IMR-90 (cell line): ENCODE results near the gene MOXD1. TPM values are rescaled to one million over a fixed set of nuclear protein-coding genes. Genes with fewer than 3 reads are reported as not detected.

Source experiments
- ATAC-seq: fragments of 200-7000 bp; cut with Tn5 transposase; 2 replicates; pipeline ENCODE4 v1.9.1; 2020; ENCODE audit warnings: low read depth, mild to moderate bottlenecking, moderate library complexity
- BruUV-seq: library from RNA; stranded (reverse); fragments of 400-500 nt; replicated peaks from 2 replicates; lab custom pipeline; 2021; lab: Mats Ljungman, UMichigan
- CTCF ChIA-PET: fragments of 300-600 bp; formaldehyde crosslinking; extraction: SDS; loops from one replicate; lab custom pipeline; 2021; ENCODE audit warnings: antibody characterized with exemption; lab: Yijun Ruan, JAX
- POLR2A ChIA-PET: fragments of 300-600 bp; sonication (Branson Sonifier 250); formaldehyde crosslinking; loops from one replicate; lab custom pipeline; 2022; ENCODE audit warnings: antibody characterized with exemption; ENCODE audit not compliant: unreplicated experiment; lab: Charles Lee
- DNase-seq: peaks from one replicate; pipeline ENCODE4 v3.0.0; 2013
- H2AFZ ChIP-seq: replicated peaks from 2 replicates; pipeline ENCODE3; 2013; ENCODE audit warnings: low read length, mild to moderate bottlenecking; ENCODE audit not compliant: poor library complexity
- H2AK5ac ChIP-seq: 2 replicates; pipeline ENCODE4 v1.6.1; 2013; ENCODE audit warnings: low read depth, low read length, inconsistent platforms
- H2AK9ac ChIP-seq: replicated peaks from 2 replicates; pipeline ENCODE3; 2013; ENCODE audit warnings: mild to moderate bottlenecking, low read depth, low read length, moderate library complexity; ENCODE audit not compliant: poor library complexity
- H2BK120ac ChIP-seq: 2 replicates; pipeline ENCODE4 v1.6.1; 2013; ENCODE audit warnings: low read depth, low read length, inconsistent platforms
- H2BK15ac ChIP-seq: 3 replicates; pipeline ENCODE4 v1.6.1; 2013; ENCODE audit warnings: low read depth, low read length, inconsistent platforms
- H2BK20ac ChIP-seq: 2 replicates; pipeline ENCODE4 v1.6.1; 2013; ENCODE audit warnings: low read depth, mild to moderate bottlenecking, inconsistent platforms, low read length, moderate library complexity
- H2BK5ac ChIP-seq: 2 replicates; pipeline ENCODE4 v1.6.1; 2013; ENCODE audit warnings: mild to moderate bottlenecking, low read depth, low read length, inconsistent platforms; ENCODE audit not compliant: poor library complexity, severe bottlenecking
- H3K14ac ChIP-seq: replicated peaks from 2 replicates; pipeline ENCODE4 v1.6.1; 2013; ENCODE audit warnings: low read depth, low read length, inconsistent platforms
- H3K18ac ChIP-seq: 2 replicates; pipeline ENCODE4 v1.6.1; 2013; ENCODE audit warnings: low read depth, low read length, control low read depth
- H3K23ac ChIP-seq: 2 replicates; pipeline ENCODE4 v1.6.1; 2013; ENCODE audit warnings: low read depth, low read length, inconsistent platforms
- H3K27ac ChIP-seq: 2 replicates; pipeline ENCODE4 v1.5.1; 2013; ENCODE audit warnings: mild to moderate bottlenecking, control low read depth, low read length; ENCODE audit not compliant: insufficient read depth
- H3K27me3 ChIP-seq: 2 replicates; pipeline ENCODE4 v1.6.1; 2013; ENCODE audit warnings: low read length; ENCODE audit not compliant: control insufficient read depth, insufficient read depth
- H3K36me3 ChIP-seq: 2 replicates; pipeline ENCODE4 v1.6.1; 2013; ENCODE audit warnings: low read length, mixed read lengths; ENCODE audit not compliant: control insufficient read depth, insufficient read depth
- H3K4ac ChIP-seq: 2 replicates; pipeline ENCODE4 v1.6.1; 2013; ENCODE audit warnings: low read depth, low read length, inconsistent platforms
- H3K4me1 ChIP-seq: 2 replicates; pipeline ENCODE4 v1.6.1; 2013; ENCODE audit warnings: low read length, mixed read lengths; ENCODE audit not compliant: control insufficient read depth, insufficient read depth
- H3K4me2 ChIP-seq: 2 replicates; pipeline ENCODE4 v1.6.1; 2013; ENCODE audit warnings: low read depth, mild to moderate bottlenecking, control low read depth, low read length, moderate library complexity
- H3K4me3 ChIP-seq: 2 replicates; pipeline ENCODE4 v1.5.1; 2013; ENCODE audit warnings: low read depth, mild to moderate bottlenecking, control low read depth, low read length, moderate library complexity; ENCODE audit not compliant: insufficient read depth
- H3K56ac ChIP-seq: 2 replicates; pipeline ENCODE4 v1.6.1; 2013; ENCODE audit warnings: low read length, inconsistent platforms; ENCODE audit not compliant: insufficient read depth; ENCODE audit errors: extremely low read depth
- H3K79me1 ChIP-seq, 2 experiments: 2 replicates each; pipeline ENCODE4 v1.6.1; 2013; ENCODE audit warnings: low read length in 2 of 2, inconsistent platforms in 1 of 2, low read depth in 1 of 2
- H3K9ac ChIP-seq: 2 replicates; pipeline ENCODE4 v1.6.1; 2013; ENCODE audit warnings: low read depth, low read length, control low read depth
- H3K9me1 ChIP-seq: 2 replicates; pipeline ENCODE4 v1.6.1; 2013; ENCODE audit warnings: low read length, inconsistent platforms; ENCODE audit not compliant: insufficient read depth
- H3K9me3 ChIP-seq: 2 replicates; pipeline ENCODE4 v1.6.1; 2013; ENCODE audit warnings: low read length; ENCODE audit not compliant: control insufficient read depth, insufficient read depth
- H4K20me1 ChIP-seq: 2 replicates; pipeline ENCODE4 v1.6.1; 2013; ENCODE audit warnings: low read length, inconsistent platforms; ENCODE audit not compliant: insufficient read depth
- H4K5ac ChIP-seq: 2 replicates; pipeline ENCODE4 v1.6.1; 2013; ENCODE audit warnings: mild to moderate bottlenecking, low read depth, low read length, control low read depth
- H4K8ac ChIP-seq, 2 experiments: 2 replicates each; pipeline ENCODE4 v1.6.1; 2013; ENCODE audit warnings: low read depth in 2 of 2, low read length in 2 of 2, control low read depth in 1 of 2, inconsistent platforms in 1 of 2
- H4K91ac ChIP-seq: 2 replicates; pipeline ENCODE4 v1.6.1; 2013; ENCODE audit warnings: low read depth, low read length, inconsistent platforms; ENCODE audit not compliant: insufficient read depth
- MAZ ChIP-seq: IDR thresholded peaks from 2 replicates; pipeline ENCODE4 v1.6.1; 2012; ENCODE audit warnings: low read depth, mild to moderate bottlenecking, low read length, improper control_type of control experiment, moderate library complexity, borderline replicate concordance
- WGBS, 2 experiments: methylation state at CpG; one replicate each; pipeline versions ENCODE4 v1.1.5 to v1.1.7; 2013; ENCODE audit warnings: missing lambda C conversion rate in 2 of 2; ENCODE audit not compliant: insufficient read length in 1 of 2; ENCODE audit errors: extremely low coverage in 2 of 2; 5-methylcytosine and 5-hydroxymethylcytosine counted together
- dilution Hi-C: fragments of 300-500 bp; cut with HindIII; formaldehyde crosslinking; loops from one replicate; pipeline ENCODE4 v1.14.3; 2018; ENCODE audit warnings: low sequenced_read_pairs; ENCODE audit not compliant: unreplicated experiment
- in situ Hi-C: fragments of 300-500 bp; cut with MboI; formaldehyde crosslinking; loops from 3 replicates; pipeline ENCODE4 v1.14.3; 2019; ENCODE audit warnings: low sequenced_read_pairs, inconsistent platforms, mixed read lengths
- intact Hi-C: fragments of 100-400 bp; cut with micrococcal nuclease; formaldehyde crosslinking; loops from 2 replicates; pipeline ENCODE4 v1.10.0; 2022
- polyA plus RNA-seq, 3 experiments: library from polyadenylated mRNA; depleted of rRNA; stranded (reverse); fragments of >200 nt; gene quantifications; 2 replicates each; pipeline ENCODE4 v1.2.3, GENCODE V29; 2012; ENCODE audit warnings: low replicate concordance in 1 of 3
- total RNA-seq: library from RNA; depleted of rRNA; stranded (reverse); fragments of >200 nt; gene quantifications from 2 replicates; pipeline ENCODE4 v1.2.3, GENCODE V29; 2012

MOXD1 gene
- total and polyA plus RNA-seq, 2 of the 4 experiments (the other 2 are of a cell fraction), result 10.0 to 19.4 TPM

DNA sequence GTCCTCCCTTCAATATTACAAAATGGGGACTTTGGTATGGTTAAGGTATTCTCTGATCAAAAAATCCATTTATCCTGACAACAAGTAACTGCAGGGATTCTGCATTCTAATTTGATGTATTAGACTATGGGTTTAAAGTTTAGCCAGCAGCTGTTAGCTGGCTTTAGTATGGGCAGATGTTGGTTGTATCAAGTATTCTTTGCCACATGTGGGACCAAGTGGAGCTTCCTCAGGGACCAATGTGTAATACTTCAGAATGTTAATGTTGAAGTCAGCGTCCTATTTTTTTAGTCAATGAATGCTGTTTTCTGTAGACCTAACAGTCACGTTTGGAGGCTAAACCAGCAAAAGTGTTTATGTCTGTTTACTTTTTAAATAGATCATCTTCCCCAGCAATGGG lies 41.4 kb downstream of the MOXD1 start:
- no peak for DNase-seq
- BruUV-seq, result no TSS peak
- WGBS, 2 experiments, result no CpG with 5 or more reads among the region's 2 CpGs

More for the DNA sequence above, 41.4 kb downstream of the MOXD1 start:
- H3K23ac ChIP-seq, result no peak overlapping the region
- no peaks in the 10 kb centered on the region for H4K20me1 ChIP-seq
- no peak overlapping the region for H3K9ac ChIP-seq
- no peak overlapping the region for H2AK5ac ChIP-seq
- no peak for ATAC-seq
- POLR2A ChIA-PET, result no interaction called here
- H4K5ac ChIP-seq, result no peak overlapping the region
- no peak overlapping the region for H2AFZ ChIP-seq
- no peak for TF ChIP-seq MAZ
- H3K4me2 ChIP-seq, result no peak overlapping the region
- no peaks in the 10 kb centered on the region for H3K9me1 ChIP-seq
- no peak overlapping the region for H2BK5ac ChIP-seq
- no peak overlapping the region for H3K27ac ChIP-seq
- intact Hi-C loops, result loop anchor here (2.0 to 5.0 kb wide), 2 partner anchors 33 to 38 kb away; no protein-coding TSS in a partner anchor
- H3K14ac ChIP-seq, result no peak overlapping the region
- H3K79me1 ChIP-seq, result no peaks in the 10 kb centered on the region
- no peak overlapping the region for H3K4me3 ChIP-seq
- no peak overlapping the region for H2AK9ac ChIP-seq
- H3K4me1 ChIP-seq, result no peaks in the 10 kb centered on the region; the same call in 1 of the 2 replicates
- H4K91ac ChIP-seq, result no peak overlapping the region
- H4K8ac ChIP-seq, result no peak overlapping the region
- H3K27me3 ChIP-seq, result no peaks in the 10 kb centered on the region
- H3K18ac ChIP-seq, result no peak overlapping the region
- no peaks in the 10 kb centered on the region for H3K9me3 ChIP-seq
- in situ Hi-C loops, result no loop called here
- no peak overlapping the region for H2BK20ac ChIP-seq
- no peaks in the 10 kb centered on the region for H3K36me3 ChIP-seq
- H3K56ac ChIP-seq, result no peak overlapping the region
- no peak overlapping the region for H2BK15ac ChIP-seq
- CTCF ChIA-PET, result no interaction called here
- no peak overlapping the region for H3K4ac ChIP-seq
- no peak overlapping the region for H2BK120ac ChIP-seq
- dilution Hi-C loops, result no loop called here
